Ishikawa (cell line): ENCODE data around the gene TRA2B.

Source experiments
- CEBPB ChIP-seq: IDR thresholded peaks from 2 replicates; pipeline ENCODE4 v1.6.1; 2012
- CREB1 ChIP-seq: IDR thresholded peaks from 2 replicates; pipeline ENCODE4 v1.6.1; 2012; ENCODE audit warnings: low read depth
- EGR1 ChIP-seq: IDR thresholded peaks from 2 replicates; pipeline ENCODE4 v1.6.1; 2012
- EP300 ChIP-seq: IDR thresholded peaks from 2 replicates; pipeline ENCODE4 v1.6.1; 2012; ENCODE audit warnings: borderline replicate concordance
- FOXM1 ChIP-seq: IDR thresholded peaks from 2 replicates; pipeline ENCODE4 v1.6.1; 2012; ENCODE audit warnings: low read depth, borderline replicate concordance
- NFIC ChIP-seq: IDR thresholded peaks from 2 replicates; pipeline ENCODE4 v1.6.1; 2012
- RAD21 ChIP-seq: IDR thresholded peaks from 2 replicates; pipeline ENCODE4 v1.6.1; 2012; ENCODE audit warnings: low read depth
- TAF1 ChIP-seq: IDR thresholded peaks from 2 replicates; pipeline ENCODE4 v1.6.1; 2012; ENCODE audit warnings: low read depth, mild to moderate bottlenecking
- TCF12 ChIP-seq: IDR thresholded peaks from 2 replicates; pipeline ENCODE4 v1.6.1; 2012; ENCODE audit warnings: low read depth
- TEAD4 ChIP-seq: IDR thresholded peaks from 2 replicates; pipeline ENCODE4 v1.6.1; 2012
- YY1 ChIP-seq: IDR thresholded peaks from 2 replicates; pipeline ENCODE4 v1.6.1; 2012; ENCODE audit warnings: low read depth
- ZBTB7A ChIP-seq: IDR thresholded peaks from 2 replicates; pipeline ENCODE4 v1.6.1; 2012; ENCODE audit warnings: low read depth
- TF ChIP-seq, protein P1 (sequence below): IDR thresholded peaks from 2 replicates; pipeline ENCODE4 v1.6.1; 2012
- TF ChIP-seq, protein P2 (sequence below): IDR thresholded peaks from 2 replicates; pipeline ENCODE4 v1.6.1; 2012
- TF ChIP-seq, protein P3 (sequence below): IDR thresholded peaks from 2 replicates; pipeline ENCODE4 v1.6.1; 2012; ENCODE audit warnings: low read depth, mild to moderate bottlenecking

TRA2B gene

DNA sequence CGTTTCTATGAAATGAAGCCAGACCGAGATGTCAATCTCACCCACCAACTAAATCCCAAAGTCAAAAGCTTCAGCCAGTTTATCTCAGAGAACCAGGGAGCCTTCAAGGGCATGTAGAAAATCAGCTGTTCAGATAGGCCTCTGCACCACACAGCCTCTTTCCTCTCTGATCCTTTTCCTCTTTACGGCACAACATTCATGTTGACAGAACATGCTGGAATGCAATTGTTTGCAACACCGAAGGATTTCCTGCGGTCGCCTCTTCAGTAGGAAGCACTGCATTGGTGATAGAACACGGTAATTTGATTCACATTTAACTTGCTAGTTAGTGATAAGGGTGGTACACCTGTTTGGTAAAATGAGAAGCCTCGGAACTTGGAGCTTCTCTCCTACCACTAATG lies 41.9 kb upstream of the TRA2B start:
- no peak for TF ChIP-seq CREB1
- TF ChIP-seq, protein P1, sequence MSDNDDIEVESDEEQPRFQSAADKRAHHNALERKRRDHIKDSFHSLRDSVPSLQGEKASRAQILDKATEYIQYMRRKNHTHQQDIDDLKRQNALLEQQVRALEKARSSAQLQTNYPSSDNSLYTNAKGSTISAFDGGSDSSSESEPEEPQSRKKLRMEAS: no peak
- TF ChIP-seq EGR1: no peak
- no peak for TF ChIP-seq NFIC
- no peak for TF ChIP-seq RAD21
- TF ChIP-seq TAF1: no peak
- no peak for TF ChIP-seq TEAD4
- TF ChIP-seq FOXM1: no peak
- TF ChIP-seq, protein P2, sequence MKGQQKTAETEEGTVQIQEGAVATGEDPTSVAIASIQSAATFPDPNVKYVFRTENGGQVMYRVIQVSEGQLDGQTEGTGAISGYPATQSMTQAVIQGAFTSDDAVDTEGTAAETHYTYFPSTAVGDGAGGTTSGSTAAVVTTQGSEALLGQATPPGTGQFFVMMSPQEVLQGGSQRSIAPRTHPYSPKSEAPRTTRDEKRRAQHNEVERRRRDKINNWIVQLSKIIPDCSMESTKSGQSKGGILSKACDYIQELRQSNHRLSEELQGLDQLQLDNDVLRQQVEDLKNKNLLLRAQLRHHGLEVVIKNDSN: no peak
- no peak for TF ChIP-seq EP300
- TF ChIP-seq, protein P3, sequence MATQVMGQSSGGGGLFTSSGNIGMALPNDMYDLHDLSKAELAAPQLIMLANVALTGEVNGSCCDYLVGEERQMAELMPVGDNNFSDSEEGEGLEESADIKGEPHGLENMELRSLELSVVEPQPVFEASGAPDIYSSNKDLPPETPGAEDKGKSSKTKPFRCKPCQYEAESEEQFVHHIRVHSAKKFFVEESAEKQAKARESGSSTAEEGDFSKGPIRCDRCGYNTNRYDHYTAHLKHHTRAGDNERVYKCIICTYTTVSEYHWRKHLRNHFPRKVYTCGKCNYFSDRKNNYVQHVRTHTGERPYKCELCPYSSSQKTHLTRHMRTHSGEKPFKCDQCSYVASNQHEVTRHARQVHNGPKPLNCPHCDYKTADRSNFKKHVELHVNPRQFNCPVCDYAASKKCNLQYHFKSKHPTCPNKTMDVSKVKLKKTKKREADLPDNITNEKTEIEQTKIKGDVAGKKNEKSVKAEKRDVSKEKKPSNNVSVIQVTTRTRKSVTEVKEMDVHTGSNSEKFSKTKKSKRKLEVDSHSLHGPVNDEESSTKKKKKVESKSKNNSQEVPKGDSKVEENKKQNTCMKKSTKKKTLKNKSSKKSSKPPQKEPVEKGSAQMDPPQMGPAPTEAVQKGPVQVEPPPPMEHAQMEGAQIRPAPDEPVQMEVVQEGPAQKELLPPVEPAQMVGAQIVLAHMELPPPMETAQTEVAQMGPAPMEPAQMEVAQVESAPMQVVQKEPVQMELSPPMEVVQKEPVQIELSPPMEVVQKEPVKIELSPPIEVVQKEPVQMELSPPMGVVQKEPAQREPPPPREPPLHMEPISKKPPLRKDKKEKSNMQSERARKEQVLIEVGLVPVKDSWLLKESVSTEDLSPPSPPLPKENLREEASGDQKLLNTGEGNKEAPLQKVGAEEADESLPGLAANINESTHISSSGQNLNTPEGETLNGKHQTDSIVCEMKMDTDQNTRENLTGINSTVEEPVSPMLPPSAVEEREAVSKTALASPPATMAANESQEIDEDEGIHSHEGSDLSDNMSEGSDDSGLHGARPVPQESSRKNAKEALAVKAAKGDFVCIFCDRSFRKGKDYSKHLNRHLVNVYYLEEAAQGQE: no peak
- no peak for TF ChIP-seq CEBPB
- TF ChIP-seq YY1: no peak
- no peak for TF ChIP-seq ZBTB7A
- no peak for TF ChIP-seq TCF12

DNA sequence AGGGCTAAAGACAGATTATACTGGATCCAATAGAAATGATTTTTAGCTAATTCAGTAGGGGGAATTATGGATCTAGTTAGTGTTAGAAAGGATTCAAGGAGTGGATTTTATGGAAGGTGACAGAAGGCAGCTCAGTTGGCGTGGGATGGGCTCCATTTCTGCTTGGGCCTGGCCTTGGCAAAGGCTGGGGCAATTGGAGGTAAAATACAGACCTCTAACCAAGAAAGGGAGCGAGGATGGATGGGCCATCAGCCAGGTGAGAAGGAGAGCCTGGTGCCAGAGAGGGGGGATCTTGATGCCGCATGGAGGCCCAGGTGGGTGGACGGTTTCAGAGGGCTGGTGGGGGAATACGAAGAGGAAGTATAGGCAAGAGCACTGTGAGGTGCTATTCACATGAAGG lies 40.7 kb upstream of the TRA2B start:
- TF ChIP-seq FOXM1: no peak
- no peak for TF ChIP-seq CREB1
- TF ChIP-seq NFIC: no peak
- no peak for TF ChIP-seq CEBPB
- no peak for TF ChIP-seq YY1
- TF ChIP-seq EGR1: no peak
- TF ChIP-seq, protein P2: no peak
- TF ChIP-seq ZBTB7A: no peak
- TF ChIP-seq TEAD4: no peak
- no peak for TF ChIP-seq RAD21
- TF ChIP-seq, protein P1: no peak
- TF ChIP-seq EP300: no peak
- TF ChIP-seq, protein P3: no peak
- no peak for TF ChIP-seq TAF1
- TF ChIP-seq TCF12: no peak

DNA sequence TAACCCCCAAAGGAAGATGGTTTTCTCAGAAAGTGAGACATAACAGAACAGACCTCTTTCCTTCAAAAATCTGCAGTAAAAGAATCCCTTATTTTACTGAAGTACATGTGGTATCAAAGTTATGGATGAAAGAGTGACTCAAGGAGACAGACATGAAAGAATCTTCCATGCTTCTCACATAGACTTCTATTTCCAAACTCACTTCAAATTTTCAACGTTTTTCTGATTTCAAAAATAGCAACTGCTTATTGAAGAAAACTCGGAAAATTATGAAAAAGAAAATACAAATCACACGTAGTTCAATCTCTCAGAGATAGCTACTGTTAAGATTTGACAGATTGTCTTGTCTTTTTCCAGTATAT lies 39.8 kb upstream of the TRA2B start:
- TF ChIP-seq CEBPB (no peak), NFIC (no peak), RAD21 (no peak), TAF1 (no peak), EGR1 (no peak), TEAD4 (no peak), FOXM1 (no peak), CREB1 (no peak), ZBTB7A (no peak), EP300 (no peak)
- TF ChIP-seq, protein P2: no peak
- TF ChIP-seq, protein P1: no peak

DNA sequence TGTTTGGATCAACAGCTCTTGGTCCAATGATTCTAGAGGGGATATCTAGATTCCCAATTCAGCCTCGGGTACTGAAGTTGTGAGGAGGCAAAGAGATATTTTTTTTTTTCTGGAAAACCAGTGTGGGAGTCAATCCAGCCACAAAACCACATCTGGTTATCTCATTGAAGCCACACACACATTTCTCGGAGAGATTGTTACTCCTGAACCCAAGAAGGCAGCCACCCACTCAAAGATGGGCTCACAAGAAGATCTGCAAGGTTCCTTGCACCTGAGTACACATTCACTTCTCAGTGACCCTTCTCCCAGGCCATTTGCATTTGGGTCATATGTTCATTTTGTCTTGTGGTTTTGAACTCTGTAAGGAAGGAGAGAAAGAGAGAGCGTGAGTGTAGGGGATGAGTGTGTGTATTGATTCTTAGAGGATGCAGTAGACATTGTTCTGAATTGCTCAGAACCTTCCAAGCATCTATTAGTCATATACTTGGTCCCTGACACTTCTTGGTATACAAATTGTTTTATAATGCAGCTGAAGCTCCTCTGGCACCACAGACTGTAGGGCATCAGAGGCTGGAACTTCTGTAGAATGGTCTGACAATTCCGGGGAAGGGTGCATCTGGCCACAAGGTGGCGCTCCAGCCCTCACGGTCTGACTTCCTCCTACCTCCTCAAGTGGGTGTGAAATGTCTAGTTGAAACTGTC lies 39.3 kb upstream of the TRA2B start:
- TF ChIP-seq EP300 (no peak), YY1 (no peak), RAD21 (peak; percentile 86)
- TF ChIP-seq, protein P1: peak; percentile 22; the same call in 1 of the 2 replicates

DNA sequence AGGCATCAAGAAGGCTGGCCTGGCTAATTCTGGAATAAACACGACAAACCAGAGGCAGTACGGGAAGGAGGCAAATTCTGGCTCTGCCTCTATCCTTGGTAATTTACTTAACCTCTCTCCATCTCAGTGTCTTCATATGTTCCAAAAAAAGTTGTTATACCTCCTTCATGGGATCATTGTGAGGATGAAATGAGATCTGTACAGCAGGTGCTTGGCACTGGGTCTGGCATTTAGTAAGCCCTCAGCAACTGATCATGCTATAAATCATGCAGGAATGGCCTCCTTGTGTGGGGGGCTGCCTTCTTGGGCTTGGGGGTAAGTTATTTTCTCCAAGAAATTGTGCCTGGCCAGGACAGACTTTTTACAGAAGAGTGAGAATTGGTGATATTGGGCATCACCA lies 38.3 kb upstream of the TRA2B start:
- no peak for TF ChIP-seq YY1
- TF ChIP-seq, protein P1: no peak
